ENCODE measurements around the gene POLG2.

POLG2 gene

GRCh38 chr17:64480951-64481350 lies 15.9 kb downstream of the POLG2 start:
- no peak for TF ChIP-seq TAF1 (IDR thresholded peaks at IDR 0.05; ENCODE audit: borderline replicate concordance, insufficient read depth, low read length)
- no peak for TF ChIP-seq FOXP2 (optimal IDR thresholded peaks at IDR 0.05; ENCODE audit: borderline replicate concordance, extremely low read depth, extremely low read length, insufficient read depth)
- no peak for TF ChIP-seq POLR2AphosphoS5 (IDR thresholded peaks at IDR 0.05; ENCODE audit: low read depth, low read length)
- no peak for TF ChIP-seq REST (IDR thresholded peaks at IDR 0.05; ENCODE audit: insufficient read depth in 1 of 2, low read depth in 2 of 2, low read length in 2 of 2)
- no peak for TF ChIP-seq SIN3A (IDR thresholded peaks at IDR 0.05; ENCODE audit: borderline replicate concordance, insufficient read depth, low read length)

GRCh38 chr17:64477849-64478248 lies 19.0 kb downstream of the POLG2 start:
- TF ChIP-seq REST (IDR thresholded peaks at IDR 0.05; ENCODE audit: insufficient read depth in 1 of 2, low read depth in 2 of 2, low read length in 2 of 2) (no peak), TAF1 (IDR thresholded peaks at IDR 0.05; ENCODE audit: borderline replicate concordance, insufficient read depth, low read length) (no peak), FOXP2 (optimal IDR thresholded peaks at IDR 0.05; ENCODE audit: borderline replicate concordance, extremely low read depth, extremely low read length, insufficient read depth) (no peak), SIN3A (IDR thresholded peaks at IDR 0.05; ENCODE audit: borderline replicate concordance, insufficient read depth, low read length) (no peak), POLR2AphosphoS5 (IDR thresholded peaks at IDR 0.05; ENCODE audit: low read depth, low read length) (no peak)

- no peak for TF ChIP-seq FOXP2 (optimal IDR thresholded peaks at IDR 0.05; ENCODE audit: borderline replicate concordance, extremely low read depth, extremely low read length, insufficient read depth)
- TF ChIP-seq TAF1 (IDR thresholded peaks at IDR 0.05; ENCODE audit: borderline replicate concordance, insufficient read depth, low read length): no peak
- no peak for TF ChIP-seq POLR2AphosphoS5 (IDR thresholded peaks at IDR 0.05; ENCODE audit: low read depth, low read length)
- TF ChIP-seq SIN3A (IDR thresholded peaks at IDR 0.05; ENCODE audit: borderline replicate concordance, insufficient read depth, low read length): no peak
- TF ChIP-seq REST (IDR thresholded peaks at IDR 0.05; ENCODE audit: insufficient read depth in 1 of 2, low read depth in 2 of 2, low read length in 2 of 2): no peak
Measured at GRCh38 chr17:64472564-64472963, 24.3 kb downstream of the POLG2 start.

- TF ChIP-seq POLR2AphosphoS5 (IDR thresholded peaks at IDR 0.05; ENCODE audit: low read depth, low read length) (no peak), SIN3A (IDR thresholded peaks at IDR 0.05; ENCODE audit: borderline replicate concordance, insufficient read depth, low read length) (no peak), REST (IDR thresholded peaks at IDR 0.05; ENCODE audit: insufficient read depth in 1 of 2, low read depth in 2 of 2, low read length in 2 of 2) (no peak), FOXP2 (optimal IDR thresholded peaks at IDR 0.05; ENCODE audit: borderline replicate concordance, extremely low read depth, extremely low read length, insufficient read depth) (no peak), TAF1 (IDR thresholded peaks at IDR 0.05; ENCODE audit: borderline replicate concordance, insufficient read depth, low read length) (no peak)
Measured at GRCh38 chr17:64471440-64471839, 25.4 kb downstream of the POLG2 start.

- TF ChIP-seq REST (IDR thresholded peaks at IDR 0.05; ENCODE audit: insufficient read depth in 1 of 2, low read depth in 2 of 2, low read length in 2 of 2) (no peak), FOXP2 (optimal IDR thresholded peaks at IDR 0.05; ENCODE audit: borderline replicate concordance, extremely low read depth, extremely low read length, insufficient read depth) (no peak), POLR2AphosphoS5 (IDR thresholded peaks at IDR 0.05; ENCODE audit: low read depth, low read length) (no peak), SIN3A (IDR thresholded peaks at IDR 0.05; ENCODE audit: borderline replicate concordance, insufficient read depth, low read length) (no peak), TAF1 (IDR thresholded peaks at IDR 0.05; ENCODE audit: borderline replicate concordance, insufficient read depth, low read length) (no peak)
Measured at GRCh38 chr17:64470625-64471024, 26.2 kb downstream of the POLG2 start.

Data from PFSK-1 (cell line).